Measurements from ENCODE around the gene TIMM44.
"Not testable (repeated sequence)": the region's sequence is repeated elsewhere in the genome, so short reads cannot be mapped to it uniquely, and the experiment has no call there.

TIMM44 gene

GRCh38 chr19:7918062-7918614, 25.3 kb downstream of the TIMM44 start:
- not testable (repeated sequence) for H3K27ac Mint-ChIP-seq (ENCODE audit: low read depth); DNase-seq (ENCODE audit: low spot score in 2 of 2); H3K9me3 Mint-ChIP-seq; ATAC-seq (replicated peaks; ENCODE audit: extremely low read depth, poor library complexity, severe bottlenecking)
- H3K4me3 Mint-ChIP-seq, result peak overlapping the region; percentile 65
- H3K4me1 Mint-ChIP-seq, result peaks cover 36% of the 10 kb centered on the region
- H3K27me3 Mint-ChIP-seq, result peaks cover 22% of the 10 kb centered on the region
- peaks cover 23% of the 10 kb centered on the region for H3K36me3 Mint-ChIP-seq (ENCODE audit: insufficient read depth)

GRCh38 chr19:7917267-7918061, 26.0 kb downstream of the TIMM44 start:
- ATAC-seq (replicated peaks; ENCODE audit: extremely low read depth, poor library complexity, severe bottlenecking) (peak; percentile 12), DNase-seq (ENCODE audit: low spot score in 2 of 2) (peak; percentile 40 to 51)
- H3K27ac Mint-ChIP-seq (ENCODE audit: low read depth), result no peak overlapping the region

GRCh38 chr19:7916955-7917266, 26.6 kb downstream of the TIMM44 start:
- ATAC-seq (replicated peaks; ENCODE audit: extremely low read depth, poor library complexity, severe bottlenecking), result no peak
- H3K36me3 Mint-ChIP-seq (ENCODE audit: insufficient read depth), result peaks cover 25% of the 10 kb centered on the region
- no peaks in the 10 kb centered on the region for H3K9me3 Mint-ChIP-seq
- H3K27ac Mint-ChIP-seq (ENCODE audit: low read depth), result no peak overlapping the region
- H3K4me3 Mint-ChIP-seq, result peak overlapping the region; percentile 65
- peaks cover 22% of the 10 kb centered on the region for H3K27me3 Mint-ChIP-seq
- no peak for DNase-seq (ENCODE audit: low spot score in 2 of 2)
- peaks cover 36% of the 10 kb centered on the region for H3K4me1 Mint-ChIP-seq

More at GRCh38 chr19:7917267-7918061, 26.0 kb downstream of the TIMM44 start:
- Mint-ChIP-seq H3K36me3 (ENCODE audit: insufficient read depth) (peaks cover 26% of the 10 kb centered on the region), H3K4me1 (peaks cover 36% of the 10 kb centered on the region), H3K9me3 (no peaks in the 10 kb centered on the region), H3K4me3 (peak overlapping the region; percentile 65), H3K27me3 (peaks cover 22% of the 10 kb centered on the region)

- peak overlapping the region; percentile 75 for H3K27ac Mint-ChIP-seq (ENCODE audit: low read depth)
- peaks cover 34% of the 10 kb centered on the region for H3K4me1 Mint-ChIP-seq
- peak overlapping the region; percentile 65 for H3K4me3 Mint-ChIP-seq
- H3K9me3 Mint-ChIP-seq, result no peaks in the 10 kb centered on the region
- peaks cover 22% of the 10 kb centered on the region for H3K27me3 Mint-ChIP-seq
- H3K36me3 Mint-ChIP-seq (ENCODE audit: insufficient read depth), result peaks cover 29% of the 10 kb centered on the region
- ATAC-seq (replicated peaks; ENCODE audit: extremely low read depth, poor library complexity, severe bottlenecking) (peak; percentile 4), DNase-seq (ENCODE audit: low spot score in 2 of 2) (peak; percentile 56 to 57)
These were observed 27.1 kb downstream of the TIMM44 start for GRCh38 chr19:7916103-7916954.

GRCh38 chr19:7915250-7916102, 28.0 kb downstream of the TIMM44 start:
- H3K4me3 Mint-ChIP-seq, result peak overlapping the region; percentile 65
- ATAC-seq (replicated peaks; ENCODE audit: extremely low read depth, poor library complexity, severe bottlenecking) (no peak), DNase-seq (ENCODE audit: low spot score in 2 of 2) (no peak)
- H3K4me1 Mint-ChIP-seq, result peaks cover 27% of the 10 kb centered on the region
- peak overlapping the region; percentile 75 for H3K27ac Mint-ChIP-seq (ENCODE audit: low read depth)
- H3K9me3 Mint-ChIP-seq, result no peaks in the 10 kb centered on the region
- H3K27me3 Mint-ChIP-seq, result peaks cover 22% of the 10 kb centered on the region
- peaks cover 32% of the 10 kb centered on the region for H3K36me3 Mint-ChIP-seq (ENCODE audit: insufficient read depth)

- Mint-ChIP-seq H3K36me3 (ENCODE audit: insufficient read depth) (peaks cover 27% of the 10 kb centered on the region), H3K9me3 (no peaks in the 10 kb centered on the region), H3K27me3 (peaks cover 17% of the 10 kb centered on the region), H3K4me3 (peak within 1 kb of the TSS; percentile 65), H3K27ac (ENCODE audit: low read depth) (peak within 1 kb of the TSS; percentile 75), H3K4me1 (peaks cover 20% of the 10 kb centered on the region)
- no peak for ATAC-seq (replicated peaks; ENCODE audit: extremely low read depth, poor library complexity, severe bottlenecking)
- DNase-seq (ENCODE audit: low spot score in 2 of 2), result no peak
These were observed 28.8 kb downstream of the TIMM44 start, which contains the start of gene TGFBR3L for GRCh38 chr19:7914598-7915045. Gene TGFBR3L, plus strand, starts transcription at chr19:7914830.

- DNase-seq (ENCODE audit: low spot score in 2 of 2), result no peak
- Mint-ChIP-seq H3K4me3 (no peak overlapping the region), H3K27me3 (peaks cover 12% of the 10 kb centered on the region), H3K9me3 (no peaks in the 10 kb centered on the region), H3K27ac (ENCODE audit: low read depth) (no peak overlapping the region), H3K4me1 (peaks cover 17% of the 10 kb centered on the region), H3K36me3 (ENCODE audit: insufficient read depth) (peaks cover 25% of the 10 kb centered on the region)
- no peak for ATAC-seq (replicated peaks; ENCODE audit: extremely low read depth, poor library complexity, severe bottlenecking)
These were observed 29.4 kb downstream of the TIMM44 start for GRCh38 chr19:7914099-7914498.

GRCh38 chr19:7913652-7914051, 29.8 kb downstream of the TIMM44 start:
- Mint-ChIP-seq H3K36me3 (ENCODE audit: insufficient read depth) (peaks cover 25% of the 10 kb centered on the region), H3K9me3 (no peaks in the 10 kb centered on the region), H3K4me1 (peaks cover 17% of the 10 kb centered on the region), H3K27me3 (peaks cover 12% of the 10 kb centered on the region), H3K4me3 (no peak overlapping the region), H3K27ac (ENCODE audit: low read depth) (no peak overlapping the region)
- no peak for DNase-seq (ENCODE audit: low spot score in 2 of 2)
- no peak for ATAC-seq (replicated peaks; ENCODE audit: extremely low read depth, poor library complexity, severe bottlenecking)

- peaks cover 15% of the 10 kb centered on the region for H3K4me1 Mint-ChIP-seq
- no peaks in the 10 kb centered on the region for H3K9me3 Mint-ChIP-seq
- H3K27ac Mint-ChIP-seq (ENCODE audit: low read depth), result peak overlapping the region; percentile 23
- DNase-seq (ENCODE audit: low spot score in 2 of 2), result no peak
- no peak for ATAC-seq (replicated peaks; ENCODE audit: extremely low read depth, poor library complexity, severe bottlenecking)
- peaks cover 27% of the 10 kb centered on the region for H3K36me3 Mint-ChIP-seq (ENCODE audit: insufficient read depth)
- no peak overlapping the region for H3K4me3 Mint-ChIP-seq
- peaks cover 12% of the 10 kb centered on the region for H3K27me3 Mint-ChIP-seq
These were observed 30.5 kb downstream of the TIMM44 start for GRCh38 chr19:7912697-7913564.

GRCh38 chr19:7912144-7912696, 31.2 kb downstream of the TIMM44 start:
- no peak overlapping the region for H3K4me3 Mint-ChIP-seq
- H3K27me3 Mint-ChIP-seq, result peaks cover 12% of the 10 kb centered on the region
- H3K36me3 Mint-ChIP-seq (ENCODE audit: insufficient read depth), result peaks cover 28% of the 10 kb centered on the region
- H3K27ac Mint-ChIP-seq (ENCODE audit: low read depth), result no peak overlapping the region
- DNase-seq (ENCODE audit: low spot score in 2 of 2), result no peak
- no peak for ATAC-seq (replicated peaks; ENCODE audit: extremely low read depth, poor library complexity, severe bottlenecking)
- H3K9me3 Mint-ChIP-seq, result no peaks in the 10 kb centered on the region
- peaks cover 16% of the 10 kb centered on the region for H3K4me1 Mint-ChIP-seq

GRCh38 chr19:7911508-7912143, 31.8 kb downstream of the TIMM44 start:
- Mint-ChIP-seq H3K36me3 (ENCODE audit: insufficient read depth) (peaks cover 27% of the 10 kb centered on the region), H3K27me3 (peaks cover 12% of the 10 kb centered on the region), H3K4me1 (peaks cover 18% of the 10 kb centered on the region), H3K9me3 (no peaks in the 10 kb centered on the region), H3K27ac (ENCODE audit: low read depth) (no peak overlapping the region), H3K4me3 (no peak overlapping the region)
- no peak for ATAC-seq (replicated peaks; ENCODE audit: extremely low read depth, poor library complexity, severe bottlenecking)
- no peak for DNase-seq (ENCODE audit: low spot score in 2 of 2)
